CD4-positive, alpha-beta T cell (primary cell): Measurements from ENCODE around the gene KIF26A. TPM values are rescaled to one million over a fixed set of nuclear protein-coding genes. Genes with fewer than 3 reads are reported as not detected.

Experiments used
- ATAC-seq: fragments of 200-7000 bp; cut with Tn5 transposase; one replicate; pipeline ENCODE4 v1.10.0; 2022; ENCODE audit warnings: mild to moderate bottlenecking; ENCODE audit not compliant: poor library complexity
- CTCF ChIA-PET: fragments of 350-600 bp; sonication (Branson Sonifier 250); formaldehyde crosslinking; loops from one replicate; lab custom pipeline; 2021; ENCODE audit warnings: antibody characterized with exemption, inconsistent platforms; lab: Charles Lee
- POLR2A ChIA-PET: fragments of 350-600 bp; sonication (Branson Sonifier 250); formaldehyde crosslinking; loops from one replicate; lab custom pipeline; 2021; ENCODE audit warnings: antibody characterized with exemption, inconsistent platforms; lab: Charles Lee
- DNase-seq, 14 experiments: peaks; one replicate each; pipeline ENCODE4 v3.0.0-alpha.2; 2013 to 2020; ENCODE audit warnings: mixed read lengths in 2 of 14
- H3K27ac ChIP-seq, 2 donors: one replicate each; pipeline versions ENCODE4 v1.5.1 to v1.7.0; 2013; ENCODE audit warnings: low read length in 2 of 2, low read depth in 1 of 2, mild to moderate bottlenecking in 1 of 2
- H3K27me3 ChIP-seq, 2 experiments: 1 replicate in 1 of 2; 2 replicates in 1 of 2; pipeline versions ENCODE4 v1.6.1 to v1.7.0; 2013; ENCODE audit warnings: low read length in 2 of 2, control low read depth in 1 of 2, mild to moderate bottlenecking in 1 of 2, moderate library complexity in 1 of 2; ENCODE audit not compliant: insufficient read depth in 2 of 2, control insufficient read depth in 1 of 2
- H3K36me3 ChIP-seq: one replicate; pipeline ENCODE4 v1.6.1; 2013; ENCODE audit warnings: low read length, control low read depth; ENCODE audit not compliant: insufficient read depth
- H3K4me1 ChIP-seq: one replicate; pipeline ENCODE4 v1.6.1; 2013; ENCODE audit warnings: low read length, control low read depth; ENCODE audit not compliant: insufficient read depth
- H3K4me3 ChIP-seq: one replicate; pipeline ENCODE4 v1.5.1; 2013; ENCODE audit warnings: mild to moderate bottlenecking, low read length, moderate library complexity
- H3K9me3 ChIP-seq, 2 experiments: 1 replicate in 1 of 2; 2 replicates in 1 of 2; pipeline versions ENCODE4 v1.6.1 to v1.7.0; 2013; ENCODE audit warnings: low read length in 2 of 2, mild to moderate bottlenecking in 2 of 2, control low read depth in 1 of 2, moderate library complexity in 1 of 2; ENCODE audit not compliant: control insufficient read depth in 1 of 2, insufficient read depth in 1 of 2
- H3K27ac Mint-ChIP-seq: one replicate; pipeline ENCODE4 v1.8.0; 2020; ENCODE audit warnings: mixed read lengths
- H3K27me3 Mint-ChIP-seq: one replicate; pipeline ENCODE4 v1.8.0; 2021; ENCODE audit warnings: mixed read lengths
- H3K36me3 Mint-ChIP-seq: one replicate; pipeline ENCODE4 v1.8.0; 2021; ENCODE audit warnings: low read depth, mixed read lengths
- H3K4me1 Mint-ChIP-seq: one replicate; pipeline ENCODE4 v1.8.0; 2021; ENCODE audit warnings: low read depth, mixed read lengths
- H3K4me3 Mint-ChIP-seq: one replicate; pipeline ENCODE4 v1.8.0; 2020; ENCODE audit warnings: mild to moderate bottlenecking, mixed read lengths
- H3K9me3 Mint-ChIP-seq: one replicate; pipeline ENCODE4 v1.8.0; 2020; ENCODE audit warnings: mixed read lengths
- intact Hi-C, 2 experiments: fragments of 100-400 bp; cut with DNase I in 1 of 2; cut with micrococcal nuclease in 1 of 2; formaldehyde crosslinking; loops; one replicate each; pipeline versions ENCODE4 v1.15.1 to v1.9.0; 2023 to 2025; cut with DNase I, micrococcal nuclease
- total RNA-seq, 174 experiments: library from RNA in 2 of 174; stranded (reverse) in 2 of 174; gene quantifications; one replicate each; pipeline ENCODE4 v1.2.3 and lab custom pipeline; 2021 to 2026
- TF ChIP-seq, protein P1 (sequence below): fragments of 200-600 bp; IDR thresholded peaks from one replicate; pipeline ENCODE4 v1.8.0; 2022; ENCODE audit warnings: antibody characterized with exemption, mild to moderate bottlenecking

The KIF26A gene
- total RNA-seq, 2 experiments from 2014 or later = 0.25 to 0.31 TPM

DNA sequence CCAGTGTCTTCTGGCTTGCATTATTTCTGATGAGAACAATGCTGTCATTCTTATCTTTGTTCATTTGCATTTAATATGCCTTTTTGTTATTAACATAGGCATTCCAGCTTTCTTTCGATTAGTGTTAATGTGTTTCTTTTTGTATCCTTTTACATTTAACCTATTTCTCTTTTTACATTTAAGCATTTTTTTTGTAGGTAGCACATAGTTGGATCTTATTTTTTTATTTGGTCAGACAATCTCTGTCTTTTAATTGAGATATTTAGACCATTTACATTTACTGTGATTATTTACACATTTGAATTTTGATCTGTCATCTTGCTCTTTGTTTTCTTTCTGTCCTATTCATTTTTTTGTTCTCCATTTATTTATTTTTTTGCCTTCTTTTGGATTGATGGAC is 14.5 kb upstream of the KIF26A start:
- CTCF ChIA-PET = no interaction called here
- DNase-seq = no peak
- H3K9me3 ChIP-seq = peaks cover 0 to 24% of the 10 kb centered on the region in 2 experiments
- H3K27ac Mint-ChIP-seq = no peak overlapping the region
- H3K36me3 Mint-ChIP-seq = no peaks in the 10 kb centered on the region
- POLR2A ChIA-PET = no interaction called here
- H3K9me3 Mint-ChIP-seq = peaks cover 8% of the 10 kb centered on the region
- H3K4me1 ChIP-seq = no peaks in the 10 kb centered on the region
- H3K4me1 Mint-ChIP-seq = no peaks in the 10 kb centered on the region
- ATAC-seq = no peak
- H3K27me3 ChIP-seq = peaks cover 14 to 16% of the 10 kb centered on the region in 2 experiments
- no peak overlapping the region for H3K4me3 ChIP-seq
- TF ChIP-seq, protein P1, sequence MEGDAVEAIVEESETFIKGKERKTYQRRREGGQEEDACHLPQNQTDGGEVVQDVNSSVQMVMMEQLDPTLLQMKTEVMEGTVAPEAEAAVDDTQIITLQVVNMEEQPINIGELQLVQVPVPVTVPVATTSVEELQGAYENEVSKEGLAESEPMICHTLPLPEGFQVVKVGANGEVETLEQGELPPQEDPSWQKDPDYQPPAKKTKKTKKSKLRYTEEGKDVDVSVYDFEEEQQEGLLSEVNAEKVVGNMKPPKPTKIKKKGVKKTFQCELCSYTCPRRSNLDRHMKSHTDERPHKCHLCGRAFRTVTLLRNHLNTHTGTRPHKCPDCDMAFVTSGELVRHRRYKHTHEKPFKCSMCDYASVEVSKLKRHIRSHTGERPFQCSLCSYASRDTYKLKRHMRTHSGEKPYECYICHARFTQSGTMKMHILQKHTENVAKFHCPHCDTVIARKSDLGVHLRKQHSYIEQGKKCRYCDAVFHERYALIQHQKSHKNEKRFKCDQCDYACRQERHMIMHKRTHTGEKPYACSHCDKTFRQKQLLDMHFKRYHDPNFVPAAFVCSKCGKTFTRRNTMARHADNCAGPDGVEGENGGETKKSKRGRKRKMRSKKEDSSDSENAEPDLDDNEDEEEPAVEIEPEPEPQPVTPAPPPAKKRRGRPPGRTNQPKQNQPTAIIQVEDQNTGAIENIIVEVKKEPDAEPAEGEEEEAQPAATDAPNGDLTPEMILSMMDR = no peak
- intact Hi-C loops = no loop called here
- H3K27me3 Mint-ChIP-seq = peaks cover 45% of the 10 kb centered on the region
- no peak overlapping the region for H3K4me3 Mint-ChIP-seq
- H3K36me3 ChIP-seq = no peaks in the 10 kb centered on the region
- H3K27ac ChIP-seq = no peak overlapping the region

DNA sequence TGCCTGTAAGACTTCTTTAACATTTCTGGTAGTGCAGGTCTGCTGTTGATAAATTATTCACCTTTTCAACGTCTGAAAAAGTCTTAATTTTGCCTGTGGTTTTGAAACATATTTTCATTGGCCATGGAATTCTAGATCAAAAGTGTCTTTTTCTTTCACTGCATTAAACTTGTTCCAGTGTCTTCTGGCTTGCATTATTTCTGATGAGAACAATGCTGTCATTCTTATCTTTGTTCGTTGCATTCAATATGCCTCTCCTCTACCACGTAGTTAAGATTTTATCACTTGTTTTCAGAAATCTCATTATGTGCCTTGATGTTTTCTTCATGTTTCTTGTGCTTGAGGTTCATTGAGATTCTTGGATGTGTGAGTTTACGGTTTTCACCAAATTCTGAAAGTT is 13.4 kb upstream of the KIF26A start:
- H3K27ac ChIP-seq = no peak overlapping the region
- H3K4me3 Mint-ChIP-seq = no peak overlapping the region
- ChIA-PET CTCF (no interaction called here), POLR2A (no interaction called here)
- peaks cover 49% of the 10 kb centered on the region for H3K27me3 Mint-ChIP-seq
- DNase-seq (no peak), ATAC-seq (no peak)
- intact Hi-C loops = no loop called here
- peaks cover 3 to 8% of the 10 kb centered on the region in 2 experiments for H3K27me3 ChIP-seq
- H3K36me3 Mint-ChIP-seq = no peaks in the 10 kb centered on the region
- no peaks in the 10 kb centered on the region for H3K36me3 ChIP-seq
- no peaks in the 10 kb centered on the region for H3K4me1 Mint-ChIP-seq
- TF ChIP-seq, protein P1 = no peak
- no peaks in the 10 kb centered on the region for H3K4me1 ChIP-seq
- no peak overlapping the region for H3K27ac Mint-ChIP-seq
- H3K9me3 Mint-ChIP-seq = peaks cover 16% of the 10 kb centered on the region
- peaks cover 7 to 20% of the 10 kb centered on the region in 2 experiments for H3K9me3 ChIP-seq
- H3K4me3 ChIP-seq = no peak overlapping the region

DNA sequence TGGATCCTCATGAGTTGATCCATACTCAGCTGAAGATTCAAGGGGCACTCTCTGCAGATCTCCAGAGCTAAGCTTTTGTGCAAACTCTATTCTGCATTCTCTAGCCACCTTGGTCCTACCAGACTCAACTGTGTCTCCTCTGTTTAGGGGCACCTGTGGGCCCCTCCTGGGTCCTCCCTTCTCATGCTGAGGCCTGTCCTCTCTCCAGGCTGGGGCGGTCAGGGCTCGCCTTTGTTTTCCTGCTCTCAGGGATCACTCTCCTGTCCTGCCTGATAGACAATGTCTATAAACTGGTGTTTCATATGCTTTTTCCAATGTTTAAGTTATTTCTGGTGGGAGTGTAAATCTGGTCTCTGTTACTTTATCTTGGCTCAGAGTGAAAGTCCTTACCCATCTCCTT is 11.6 kb upstream of the KIF26A start:
- TF ChIP-seq, protein P1 = no peak
- Mint-ChIP-seq H3K4me3 (no peak overlapping the region), H3K4me1 (no peaks in the 10 kb centered on the region), H3K36me3 (no peaks in the 10 kb centered on the region), H3K27ac (no peak overlapping the region), H3K27me3 (peaks cover 48% of the 10 kb centered on the region), H3K9me3 (peaks cover 16% of the 10 kb centered on the region)
- Histone ChIP-seq H3K9me3 (peaks cover 11 to 35% of the 10 kb centered on the region in 2 experiments), H3K36me3 (no peaks in the 10 kb centered on the region), H3K4me3 (no peak overlapping the region), H3K27ac (no peak overlapping the region), H3K27me3 (peaks cover 4 to 7% of the 10 kb centered on the region in 2 experiments), H3K4me1 (no peaks in the 10 kb centered on the region)
- POLR2A ChIA-PET = no interaction called here
- intact Hi-C loops = no loop called here
- CTCF ChIA-PET = no interaction called here
- no peak for ATAC-seq
- DNase-seq = no peak
